HepG2 (cell line): Measurements from ENCODE around the gene SLFN12L. TPM values are rescaled to one million over a fixed set of nuclear protein-coding genes. Genes with fewer than 3 reads are reported as not detected.

Experiments
- ATAC-seq: fragments of 200-7000 bp; cut with Tn5 transposase; 3 replicates; pipeline ENCODE4 v1.9.1; 2020; ENCODE audit warnings: mild to moderate bottlenecking, moderate library complexity
- BruUV-seq: library from RNA; stranded (reverse); fragments of 400-500 nt; replicated peaks from 2 replicates; lab custom pipeline; 2021; lab: Mats Ljungman, UMichigan
- CTCF ChIA-PET: fragments of 300-600 bp; formaldehyde crosslinking; extraction: SDS; loops from one replicate; lab custom pipeline; 2021; ENCODE audit warnings: low total read pairs, inconsistent platforms, low intra/inter-chr PET ratio; lab: Yijun Ruan, JAX
- POLR2A ChIA-PET: fragments of 350-600 bp; sonication (Branson Sonifier 250); formaldehyde crosslinking; loops from one replicate; lab custom pipeline; 2020; ENCODE audit warnings: antibody characterized with exemption, inconsistent platforms; lab: Yijun Ruan, JAX
- DNase-seq: peaks from one replicate; pipeline ENCODE4 v3.0.0-alpha.2; 2015; ENCODE audit warnings: low spot score
- FAIRE-seq: peaks from 3 replicates; lab custom pipeline; 2011; peaks lifted over from hg19 to GRCh38; lab: Jason Lieb, UNC
- H2AFZ ChIP-seq: one replicate; pipeline ENCODE4 v1.6.1; 2011; ENCODE audit warnings: low read length, inconsistent platforms
- H3K27ac ChIP-seq: fragments of 300-600 bp; 3 replicates; pipeline ENCODE4 v1.8.0; 2011; ENCODE audit warnings: mixed run types, mild to moderate bottlenecking, mixed read lengths, low read length, inconsistent platforms; ENCODE audit not compliant: insufficient read depth; ENCODE audit errors: extremely low read length
- H3K27me3 ChIP-seq, 2 experiments: fragments of 200-600 bp in 1 of 2; 2 replicates in 1 of 2; 3 replicates in 1 of 2; pipeline versions ENCODE4 v1.6.0 to v1.8.0; 2011; ENCODE audit warnings: low read length in 2 of 2, mild to moderate bottlenecking in 2 of 2, moderate library complexity in 2 of 2, inconsistent platforms in 1 of 2; ENCODE audit not compliant: insufficient read depth in 2 of 2, control insufficient read depth in 1 of 2
- H3K36me3 ChIP-seq, 2 experiments: fragments of 200-600 bp in 1 of 2; replicated peaks in 1 of 2; 2 replicates in 1 of 2; 3 replicates in 1 of 2; pipeline versions ENCODE4 v1.5.1 to v1.8.0; 2011; ENCODE audit warnings: low read length in 2 of 2, inconsistent platforms in 1 of 2; ENCODE audit not compliant: insufficient read depth in 2 of 2, control insufficient read depth in 1 of 2
- H3K4me1 ChIP-seq: 2 replicates; pipeline ENCODE4 v1.5.1; 2012; ENCODE audit warnings: low read length, inconsistent platforms; ENCODE audit not compliant: insufficient read depth
- H3K4me2 ChIP-seq: 2 replicates; pipeline ENCODE4 v1.6.0; 2011; ENCODE audit warnings: low read depth, low read length, inconsistent platforms
- H3K4me3 ChIP-seq, 3 experiments: fragments of 200-600 bp in 1 of 3; sonication (generic), shearing (Covaris generic) in 1 of 3; replicated peaks in 1 of 3; 2 replicates each; pipeline ENCODE4 v1.5.1; 2011 to 2016; ENCODE audit warnings: low read length in 3 of 3, inconsistent platforms in 2 of 3, low read depth in 2 of 3, mild to moderate bottlenecking in 2 of 3, control low read depth in 1 of 3, mixed read lengths in 1 of 3; ENCODE audit not compliant: insufficient read depth in 1 of 3
- H3K79me2 ChIP-seq: one replicate; pipeline ENCODE4 v1.6.1; 2011; ENCODE audit warnings: low read length, inconsistent platforms; ENCODE audit not compliant: insufficient read depth
- H3K9ac ChIP-seq: 2 replicates; pipeline ENCODE4 v1.6.0; 2011; ENCODE audit warnings: mild to moderate bottlenecking, low read depth, low read length, inconsistent platforms; ENCODE audit not compliant: insufficient read depth
- H3K9me3 ChIP-seq: 2 replicates; pipeline ENCODE4 v1.5.1; 2012; ENCODE audit warnings: mild to moderate bottlenecking, low read length
- H4K20me1 ChIP-seq: 2 replicates; pipeline ENCODE4 v1.6.0; 2011; ENCODE audit warnings: inconsistent platforms, mild to moderate bottlenecking, low read length, moderate library complexity; ENCODE audit not compliant: insufficient read depth
- CCDC6 ChIP-seq: sonication (generic); formaldehyde crosslinking; IDR thresholded peaks from 2 replicates; pipeline ENCODE4 v1.8.1; 2022; ENCODE audit warnings: mild to moderate bottlenecking, missing genetic modification reagents, moderate library complexity
- DPF2 ChIP-seq: sonication (generic); formaldehyde crosslinking; IDR thresholded peaks from 2 replicates; pipeline ENCODE4 v1.4.0; 2020; ENCODE audit warnings: mild to moderate bottlenecking, low read depth, missing genetic modification reagents, borderline replicate concordance
- E2F2 ChIP-seq: sonication (generic); formaldehyde crosslinking; IDR thresholded peaks from 2 replicates; pipeline ENCODE4 v1.4.0; 2020; ENCODE audit warnings: missing genetic modification reagents, borderline replicate concordance
- ELF4 ChIP-seq: sonication (generic); formaldehyde crosslinking; IDR thresholded peaks from 2 replicates; pipeline ENCODE4 v1.5.0; 2020; ENCODE audit warnings: missing genetic modification reagents, mild to moderate bottlenecking, moderate library complexity, borderline replicate concordance
- HNRNPUL1 ChIP-seq: fragments of 200-400 bp; formaldehyde crosslinking; IDR thresholded peaks from 2 replicates; pipeline ENCODE4 v1.6.1; 2017; ENCODE audit warnings: low read depth, mild to moderate bottlenecking, low read length, moderate library complexity
- HOXA5 ChIP-seq: sonication (generic); formaldehyde crosslinking; IDR thresholded peaks from 2 replicates; pipeline ENCODE4 v1.4.0; 2020; ENCODE audit warnings: missing genetic modification reagents
- JARID2 ChIP-seq: sonication (generic); formaldehyde crosslinking; IDR thresholded peaks from 2 replicates; pipeline ENCODE4 v1.8.1; 2023; ENCODE audit warnings: missing genetic modification reagents, inconsistent platforms; ENCODE audit not compliant: insufficient replicate concordance
- MED13 ChIP-seq: sonication (generic); formaldehyde crosslinking; IDR thresholded peaks from 2 replicates; pipeline ENCODE4 v1.5.0; 2020; ENCODE audit warnings: missing genetic modification reagents
- RBM22 ChIP-seq: fragments of 200-400 bp; formaldehyde crosslinking; optimal IDR thresholded peaks from 2 replicates; pipeline ENCODE3; 2017; ENCODE audit warnings: mild to moderate bottlenecking, low read length, moderate library complexity
- TEAD3 ChIP-seq: optimal IDR thresholded peaks from 2 replicates; pipeline ENCODE3; 2016; ENCODE audit warnings: borderline replicate concordance
- THYN1 ChIP-seq: sonication (generic); formaldehyde crosslinking; IDR thresholded peaks from 2 replicates; pipeline ENCODE4 v1.8.1; 2023; ENCODE audit warnings: low read depth, mild to moderate bottlenecking, moderate library complexity, missing genetic modification reagents, borderline replicate concordance
- ZFP90 ChIP-seq: sonication (generic); formaldehyde crosslinking; IDR thresholded peaks from 2 replicates; pipeline ENCODE4 v1.8.0; 2022; ENCODE audit warnings: missing genetic modification reagents, mild to moderate bottlenecking, inconsistent platforms, borderline replicate concordance
- ZMYM3 ChIP-seq: sonication (generic); formaldehyde crosslinking; IDR thresholded peaks from 2 replicates; pipeline ENCODE4 v1.5.1; 2020; ENCODE audit warnings: mild to moderate bottlenecking, missing genetic modification reagents
- ZNF674 ChIP-seq: sonication (generic); formaldehyde crosslinking; IDR thresholded peaks from 2 replicates; pipeline ENCODE4 v1.5.0; 2020; ENCODE audit warnings: low read depth, mild to moderate bottlenecking, missing genetic modification reagents
- ZNF788 ChIP-seq: sonication (generic); formaldehyde crosslinking; IDR thresholded peaks from 2 replicates; pipeline ENCODE4 v1.5.0; 2020; ENCODE audit warnings: mild to moderate bottlenecking, missing genetic modification reagents, borderline replicate concordance
- WGBS: methylation state at CpG from one replicate; pipeline ENCODE4 v1.1.6; 2017; ENCODE audit warnings: low lambda C conversion rate; 5-methylcytosine and 5-hydroxymethylcytosine counted together
- in situ Hi-C: cut with HindIII; loops from 2 replicates; pipeline ENCODE4 v1.10.0; 2017; ENCODE audit warnings: low pct_unique_long_range_greater_than_20kb; ENCODE audit not compliant: extremely low pct_ligation_motif_present
- intact Hi-C: fragments of 100-400 bp; cut with micrococcal nuclease; formaldehyde crosslinking; loops from one replicate; pipeline ENCODE4 v1.10.0; 2022; ENCODE audit not compliant: unreplicated experiment
- polyA plus RNA-seq, 8 experiments: library from polyadenylated mRNA; depleted of rRNA in 3 of 8; stranded (reverse) in 7 of 8; unstranded in 1 of 8; fragments of >200 nt; fragmentation: Illumina TruSeq in 4 of 8; extraction: Trizol in 4 of 8; gene quantifications; 2 replicates each; pipeline versions ENCODE4 v1.2.1 to v1.2.3, GENCODE V29; 2011 to 2016; ENCODE audit warnings: low read depth in 4 of 8, missing spikeins in 1 of 8, mixed read lengths in 1 of 8; ENCODE audit not compliant: insufficient read depth in 1 of 8
- total RNA-seq, 5 experiments: library from RNA; depleted of rRNA; stranded (reverse); fragments of >200 nt; fragmentation: Illumina TruSeq; extraction: Trizol; gene quantifications; 2 replicates each; pipeline ENCODE4 v1.2.3, GENCODE V29; 2016; ENCODE audit warnings: low read depth in 1 of 5
- TF ChIP-seq, protein P1 (sequence below): sonication (generic); formaldehyde crosslinking; IDR thresholded peaks from 2 replicates; pipeline ENCODE4 v1.9.0; 2021; ENCODE audit warnings: mild to moderate bottlenecking, missing genetic modification reagents

Gene SLFN12L
- total and polyA plus RNA-seq, 2 of the 13 experiments (the other 11 are each of a cell fraction or from before 2014, with no cell fraction given): not detected

GRCh38 chr17:35448214-35448898, 89.1 kb downstream of the SLFN12L start, which contains the start of gene SLFN13 (continued):
- no peak for TF ChIP-seq TEAD3
- no peak for TF ChIP-seq ZNF788 (CRISPR knock-in tag)
- TF ChIP-seq CCDC6: no peak
- TF ChIP-seq MED13 (CRISPR knock-in tag): no peak
- TF ChIP-seq THYN1 (CRISPR knock-in tag): no peak
- no peak for TF ChIP-seq JARID2 (CRISPR knock-in tag)
- no peak for TF ChIP-seq HOXA5

- in situ Hi-C loops: no loop called here
- intact Hi-C loops: no loop called here
- DNase-seq: no peak
- Histone ChIP-seq H3K9me3 (no peaks in the 10 kb centered on the region), H2AFZ (no peak overlapping the region), H3K4me1 (no peaks in the 10 kb centered on the region), H3K27me3 (peaks cover 2 to 32% of the 10 kb centered on the region in 2 experiments; a peak in 3 of 5 replicates), H3K79me2 (no peaks in the 10 kb centered on the region), H3K4me3 (no peak overlapping the region), H3K36me3 (no peaks in the 10 kb centered on the region), H3K9ac (no peak overlapping the region), H3K27ac (no peak overlapping the region), H3K4me2 (no peak overlapping the region), H4K20me1 (no peaks in the 10 kb centered on the region)
- 2% methylated on average over 3 of the region's 3 CpGs for WGBS
- ChIA-PET CTCF (no interaction called here), POLR2A (no interaction called here)
- TF ChIP-seq ELF4 (CRISPR knock-in tag) (no peak), DPF2 (CRISPR knock-in tag) (no peak), HNRNPUL1 (no peak), RBM22 (no peak), E2F2 (CRISPR knock-in tag) (no peak), ZMYM3 (no peak), ZNF674 (CRISPR knock-in tag) (no peak), ZFP90 (CRISPR knock-in tag) (no peak)
- TF ChIP-seq, protein P1, sequence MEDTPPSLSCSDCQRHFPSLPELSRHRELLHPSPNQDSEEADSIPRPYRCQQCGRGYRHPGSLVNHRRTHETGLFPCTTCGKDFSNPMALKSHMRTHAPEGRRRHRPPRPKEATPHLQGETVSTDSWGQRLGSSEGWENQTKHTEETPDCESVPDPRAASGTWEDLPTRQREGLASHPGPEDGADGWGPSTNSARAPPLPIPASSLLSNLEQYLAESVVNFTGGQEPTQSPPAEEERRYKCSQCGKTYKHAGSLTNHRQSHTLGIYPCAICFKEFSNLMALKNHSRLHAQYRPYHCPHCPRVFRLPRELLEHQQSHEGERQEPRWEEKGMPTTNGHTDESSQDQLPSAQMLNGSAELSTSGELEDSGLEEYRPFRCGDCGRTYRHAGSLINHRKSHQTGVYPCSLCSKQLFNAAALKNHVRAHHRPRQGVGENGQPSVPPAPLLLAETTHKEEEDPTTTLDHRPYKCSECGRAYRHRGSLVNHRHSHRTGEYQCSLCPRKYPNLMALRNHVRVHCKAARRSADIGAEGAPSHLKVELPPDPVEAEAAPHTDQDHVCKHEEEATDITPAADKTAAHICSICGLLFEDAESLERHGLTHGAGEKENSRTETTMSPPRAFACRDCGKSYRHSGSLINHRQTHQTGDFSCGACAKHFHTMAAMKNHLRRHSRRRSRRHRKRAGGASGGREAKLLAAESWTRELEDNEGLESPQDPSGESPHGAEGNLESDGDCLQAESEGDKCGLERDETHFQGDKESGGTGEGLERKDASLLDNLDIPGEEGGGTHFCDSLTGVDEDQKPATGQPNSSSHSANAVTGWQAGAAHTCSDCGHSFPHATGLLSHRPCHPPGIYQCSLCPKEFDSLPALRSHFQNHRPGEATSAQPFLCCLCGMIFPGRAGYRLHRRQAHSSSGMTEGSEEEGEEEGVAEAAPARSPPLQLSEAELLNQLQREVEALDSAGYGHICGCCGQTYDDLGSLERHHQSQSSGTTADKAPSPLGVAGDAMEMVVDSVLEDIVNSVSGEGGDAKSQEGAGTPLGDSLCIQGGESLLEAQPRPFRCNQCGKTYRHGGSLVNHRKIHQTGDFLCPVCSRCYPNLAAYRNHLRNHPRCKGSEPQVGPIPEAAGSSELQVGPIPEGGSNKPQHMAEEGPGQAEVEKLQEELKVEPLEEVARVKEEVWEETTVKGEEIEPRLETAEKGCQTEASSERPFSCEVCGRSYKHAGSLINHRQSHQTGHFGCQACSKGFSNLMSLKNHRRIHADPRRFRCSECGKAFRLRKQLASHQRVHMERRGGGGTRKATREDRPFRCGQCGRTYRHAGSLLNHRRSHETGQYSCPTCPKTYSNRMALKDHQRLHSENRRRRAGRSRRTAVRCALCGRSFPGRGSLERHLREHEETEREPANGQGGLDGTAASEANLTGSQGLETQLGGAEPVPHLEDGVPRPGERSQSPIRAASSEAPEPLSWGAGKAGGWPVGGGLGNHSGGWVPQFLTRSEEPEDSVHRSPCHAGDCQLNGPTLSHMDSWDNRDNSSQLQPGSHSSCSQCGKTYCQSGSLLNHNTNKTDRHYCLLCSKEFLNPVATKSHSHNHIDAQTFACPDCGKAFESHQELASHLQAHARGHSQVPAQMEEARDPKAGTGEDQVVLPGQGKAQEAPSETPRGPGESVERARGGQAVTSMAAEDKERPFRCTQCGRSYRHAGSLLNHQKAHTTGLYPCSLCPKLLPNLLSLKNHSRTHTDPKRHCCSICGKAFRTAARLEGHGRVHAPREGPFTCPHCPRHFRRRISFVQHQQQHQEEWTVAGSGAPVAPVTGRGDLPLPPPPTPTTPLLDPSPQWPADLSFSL (CRISPR knock-in tag): no peak
- ATAC-seq: no peak
- no TSS peak for BruUV-seq
- no peak for FAIRE-seq
Observed at GRCh38 chr17:35447499-35447898, 90.0 kb downstream of the SLFN12L start.
